Dermis microvascular lymphatic vessel endothelial cell (primary cell): Measurements from ENCODE around the gene CNOT8. TPM values are rescaled to one million over a fixed set of nuclear protein-coding genes. Genes with fewer than 3 reads are reported as not detected.
"Not testable (repeated sequence)": the region's sequence is repeated elsewhere in the genome, so short reads cannot be mapped to it uniquely, and the experiment has no call there.

ENCODE experiments used
- DNase-seq, 2 donors: peaks; one replicate each; pipeline versions ENCODE4 v3.0.0 to v3.0.0-alpha.2; 2010; ENCODE audit warnings: low read depth in 2 of 2
- total RNA-seq: library from RNA; depleted of rRNA; stranded (reverse); fragments of >200 nt; gene quantifications from 2 replicates; pipeline ENCODE4 v1.2.1, GENCODE V29; 2014

The CNOT8 gene
- 79.1 and 86.7 TPM in 2 replicates for total RNA-seq

DNA sequence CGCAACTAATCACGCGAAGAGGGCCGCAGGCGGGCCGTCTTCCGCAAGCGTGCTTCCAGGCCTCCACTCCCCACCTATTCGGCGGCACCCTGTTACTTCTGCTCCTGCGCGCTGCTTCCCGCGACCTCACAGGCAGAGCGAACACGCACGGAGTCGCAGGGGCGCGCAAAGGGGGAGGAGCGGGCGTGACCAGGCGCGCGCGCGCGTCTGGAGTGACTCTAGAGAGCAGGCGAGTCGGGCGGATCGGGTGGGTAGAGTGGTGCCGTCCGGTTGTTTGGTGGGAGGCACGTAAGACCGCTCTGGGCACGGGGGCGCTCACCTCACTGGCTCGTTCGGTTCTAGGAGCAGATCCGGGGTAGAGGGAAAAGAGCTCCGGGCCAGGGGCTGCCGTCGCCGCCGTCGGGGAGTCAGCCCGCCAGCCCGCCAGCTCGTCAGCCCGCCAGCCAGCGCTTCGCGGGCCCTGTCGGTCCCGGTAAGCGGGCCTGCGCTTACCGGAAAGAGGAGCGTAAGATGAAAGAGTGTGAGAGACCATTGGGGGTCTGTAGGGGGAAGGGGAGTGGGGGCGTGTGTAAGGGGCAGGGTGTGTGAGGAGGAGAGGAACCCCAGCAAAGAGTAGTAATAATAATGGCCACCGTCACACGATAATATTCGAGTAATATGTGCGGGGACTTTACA, at the start of gene CNOT8:
CNOT8 (plus strand) TSS at position 331 of the 675 bp plus-strand sequence. CDS start 4,652 bp downstream, outside the sequence.
- peak; percentile 97 to 99 for DNase-seq

DNA sequence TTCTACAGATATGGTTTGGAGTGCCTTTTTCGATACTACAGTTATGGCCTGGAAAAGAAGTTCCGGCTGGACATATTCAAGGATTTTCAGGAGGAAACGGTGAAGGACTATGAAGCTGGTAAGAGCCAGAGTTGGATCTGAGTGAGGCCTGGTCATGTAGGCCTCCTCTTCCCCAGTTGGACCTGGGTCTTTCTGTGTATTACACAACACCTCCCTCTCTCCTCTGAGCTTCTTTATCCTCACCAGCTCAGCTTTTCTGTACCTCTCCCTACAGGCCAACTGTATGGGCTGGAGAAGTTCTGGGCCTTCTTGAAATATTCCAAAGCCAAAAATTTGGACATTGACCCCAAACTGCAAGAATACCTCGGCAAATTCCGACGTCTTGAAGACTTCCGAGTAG, 47.2 kb upstream of the CNOT8 start:
- no peak for DNase-seq

DNA sequence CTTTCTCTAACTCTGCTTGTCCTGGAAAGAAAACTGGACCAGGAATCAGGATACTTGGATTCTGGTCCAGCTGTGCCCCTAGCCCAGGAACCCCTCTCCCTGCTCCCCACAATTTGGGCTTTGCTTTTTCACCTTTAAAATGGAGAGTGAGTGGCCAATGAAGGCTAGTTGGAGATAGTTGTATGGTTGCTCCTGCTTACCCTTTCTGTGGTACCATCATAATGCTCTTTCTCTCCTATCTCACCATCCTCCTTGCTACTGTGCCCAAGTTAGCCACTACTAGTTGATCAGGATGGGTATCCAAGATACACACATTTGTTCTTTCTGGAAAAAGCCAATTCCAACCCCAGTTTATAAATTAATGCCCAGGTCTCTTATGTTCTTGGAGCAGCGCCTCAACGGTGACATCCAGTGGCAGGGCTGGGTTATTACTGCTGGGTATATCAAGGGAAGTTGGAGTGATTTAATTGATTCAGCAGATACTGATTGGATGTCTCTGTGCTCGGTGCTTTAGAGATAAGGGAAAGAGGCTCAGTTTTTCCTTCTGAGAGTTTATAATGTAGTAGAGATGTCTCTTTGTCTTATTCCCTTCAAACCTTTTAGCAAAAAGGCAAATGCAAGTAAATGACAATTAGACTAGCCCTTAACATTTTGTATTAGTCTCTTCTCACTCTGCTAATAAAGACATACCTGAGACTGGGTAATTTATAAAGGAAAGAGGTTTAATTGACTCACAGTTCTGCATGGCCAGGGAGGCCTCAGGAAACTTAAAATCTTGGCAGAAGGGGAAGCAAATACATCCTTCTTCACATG, 46.6 kb upstream of the CNOT8 start:
- DNase-seq, result peak; percentile 72 to 81

DNA sequence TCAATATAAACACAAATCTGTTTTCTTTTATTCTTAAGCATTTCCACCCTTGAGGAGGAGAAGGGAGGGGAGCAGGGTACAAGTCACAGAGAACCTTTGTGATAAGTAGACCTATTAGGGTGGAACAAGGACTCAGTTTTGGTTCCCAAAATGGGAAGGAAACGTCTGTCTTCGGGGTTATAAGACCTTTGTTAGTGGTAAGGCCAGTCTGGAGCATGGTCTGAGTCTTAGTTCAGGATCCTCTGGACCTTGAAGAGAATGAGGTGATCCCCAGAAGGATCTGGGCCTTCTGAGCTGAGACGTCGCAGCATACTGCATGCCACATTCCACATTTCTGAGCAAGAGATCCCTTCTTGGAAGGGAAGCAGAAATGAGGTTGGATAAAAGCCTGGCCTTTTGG, 45.3 kb upstream of the CNOT8 start:
- no peak for DNase-seq

DNA sequence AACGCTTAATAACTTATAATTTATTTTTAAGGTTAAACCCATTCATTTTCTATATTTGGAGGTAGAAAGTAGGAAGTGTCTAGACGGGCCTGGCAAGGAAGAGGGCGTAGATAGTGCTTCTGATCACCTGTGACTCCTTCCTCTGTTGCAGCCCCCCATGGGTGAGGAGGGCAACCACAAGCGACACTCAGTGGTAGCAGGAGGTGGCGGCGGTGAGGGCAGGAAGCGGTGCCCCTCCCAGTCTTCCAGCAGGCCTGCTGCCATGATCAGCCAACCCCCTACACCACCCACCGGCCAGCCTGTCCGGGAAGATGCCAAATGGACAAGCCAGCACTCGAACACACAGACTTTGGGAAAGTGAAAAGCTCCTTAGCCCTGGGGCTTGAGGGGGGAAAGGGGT, 44.7 kb upstream of the CNOT8 start:
- DNase-seq, result no peak

DNA sequence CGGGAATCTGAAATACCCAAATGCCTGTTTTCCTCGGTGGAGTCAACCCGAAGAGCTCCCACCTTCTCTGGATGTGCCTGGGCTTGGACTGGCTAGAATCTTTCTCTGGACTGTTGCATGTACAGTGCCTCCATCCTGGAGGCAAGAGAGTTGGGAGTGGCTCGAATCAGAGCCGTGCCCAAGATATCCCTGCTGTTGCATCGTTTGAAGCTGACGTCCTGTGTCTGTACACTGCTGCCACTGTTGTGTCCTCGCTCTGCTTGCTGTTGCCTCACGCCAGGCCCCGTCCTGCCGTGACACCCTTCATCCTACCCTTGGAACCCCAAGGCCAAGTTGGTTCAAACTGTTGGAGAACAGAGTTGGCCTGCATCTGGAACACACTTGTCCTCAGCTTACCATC, 43.4 kb upstream of the CNOT8 start:
- DNase-seq, result no peak

DNA sequence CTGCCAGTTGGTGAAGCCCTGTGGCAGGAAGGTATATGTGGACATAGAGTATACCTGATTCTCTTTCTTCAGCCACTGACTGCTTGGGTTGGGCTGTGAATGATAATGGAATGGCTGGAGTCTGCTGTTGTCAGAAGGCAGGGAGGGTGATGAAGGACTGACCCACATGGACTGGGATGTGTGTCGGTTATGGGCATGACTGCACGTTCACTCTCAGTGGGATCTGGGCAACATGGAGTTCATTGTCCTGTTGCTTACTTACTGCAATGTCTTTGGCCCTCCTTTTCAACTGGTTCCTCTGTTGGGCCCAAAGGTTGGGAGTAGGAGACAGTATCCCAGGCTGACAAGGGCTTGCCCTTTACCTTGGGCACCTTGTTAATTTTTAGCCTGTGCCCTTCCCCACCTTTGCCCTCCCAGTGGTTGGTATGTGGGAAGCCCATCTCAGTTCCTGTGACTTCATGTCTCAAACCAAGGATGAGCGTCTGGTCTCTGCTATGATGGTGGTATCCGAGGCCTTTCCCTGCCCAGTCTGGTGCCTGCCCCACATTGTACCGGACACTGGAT, 42.7 kb upstream of the CNOT8 start:
- DNase-seq, result no peak

DNA sequence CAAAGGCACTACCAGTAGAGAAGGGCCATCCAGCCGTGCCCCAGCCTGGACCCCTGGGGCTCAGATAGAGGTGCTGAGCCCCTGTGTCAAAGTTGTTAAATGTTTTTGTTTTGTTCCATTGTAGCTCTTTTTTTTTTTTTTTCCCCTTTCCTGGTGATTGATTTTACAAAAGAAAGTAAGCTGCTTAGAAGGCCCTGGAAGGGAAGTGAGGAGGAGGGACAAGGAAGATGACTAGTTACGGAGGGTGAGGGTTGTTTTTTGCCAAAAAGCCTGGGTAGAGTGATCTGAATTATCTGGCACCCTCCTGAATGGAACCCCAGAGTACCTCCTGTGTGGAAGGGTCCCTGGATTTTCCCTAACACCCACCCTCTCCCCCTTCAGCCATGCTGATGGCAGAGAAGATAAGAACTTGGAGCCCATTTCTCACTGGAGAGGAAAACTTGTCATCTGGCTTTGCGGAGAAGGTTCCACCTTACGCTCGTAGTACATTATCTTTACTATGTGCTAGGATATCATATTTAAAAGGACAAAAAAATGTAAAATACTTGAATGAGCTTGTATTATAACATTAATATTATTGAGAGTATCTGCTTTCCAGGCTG, 41.4 kb upstream of the CNOT8 start:
- peak in 1 of 2 donors; percentile 21 for DNase-seq

DNA sequence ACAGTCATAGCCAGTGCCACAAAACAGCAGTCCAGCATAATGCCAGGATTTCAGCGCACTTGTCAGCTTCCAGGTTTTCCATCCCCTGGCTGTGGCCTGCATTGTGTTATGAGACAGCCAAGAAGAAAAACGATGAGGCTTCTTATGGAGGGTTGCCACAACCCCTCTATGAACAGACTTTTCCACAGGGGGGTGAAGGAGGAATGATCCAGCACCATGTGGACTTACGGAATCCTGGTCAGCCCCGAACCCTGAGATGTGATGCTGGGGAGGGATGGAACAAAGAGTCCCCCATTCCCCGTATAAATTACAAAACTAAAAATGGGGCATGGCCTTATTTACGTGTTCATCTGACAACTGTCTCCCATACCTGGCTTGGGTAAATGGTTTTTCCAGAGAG, 40.6 kb upstream of the CNOT8 start:
- no peak for DNase-seq

DNA sequence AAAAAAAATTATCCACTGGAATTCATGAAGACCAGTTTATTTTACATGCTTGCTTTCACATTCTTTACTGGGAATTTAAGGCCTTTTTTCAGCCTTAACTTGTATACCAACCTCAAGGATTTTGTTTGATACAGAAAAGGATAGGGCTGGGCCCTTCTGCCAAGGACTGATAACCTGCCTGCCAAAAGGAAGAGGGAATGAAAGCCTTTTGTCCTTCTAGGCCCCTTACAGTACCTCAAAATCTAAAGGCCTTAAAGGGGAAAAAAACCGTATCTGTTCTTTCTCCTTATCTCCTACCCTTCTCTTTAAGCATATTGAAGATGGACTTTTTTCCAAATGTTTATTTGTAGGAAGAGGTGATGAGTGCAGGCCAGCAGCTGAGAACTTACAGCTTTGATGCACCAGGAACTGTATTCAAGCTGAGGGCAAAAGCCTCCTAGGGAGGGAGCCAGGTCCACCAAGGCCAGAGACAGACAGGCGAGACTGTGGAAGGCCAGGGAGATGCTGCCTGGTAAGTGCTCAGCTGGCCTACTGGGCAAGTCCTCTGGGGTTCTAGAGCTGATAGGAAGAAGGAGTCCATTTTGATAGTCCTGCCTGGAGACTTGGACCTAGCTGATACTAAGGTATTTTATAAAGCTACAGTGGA, 39.8 kb upstream of the CNOT8 start:
- no peak for DNase-seq

DNA sequence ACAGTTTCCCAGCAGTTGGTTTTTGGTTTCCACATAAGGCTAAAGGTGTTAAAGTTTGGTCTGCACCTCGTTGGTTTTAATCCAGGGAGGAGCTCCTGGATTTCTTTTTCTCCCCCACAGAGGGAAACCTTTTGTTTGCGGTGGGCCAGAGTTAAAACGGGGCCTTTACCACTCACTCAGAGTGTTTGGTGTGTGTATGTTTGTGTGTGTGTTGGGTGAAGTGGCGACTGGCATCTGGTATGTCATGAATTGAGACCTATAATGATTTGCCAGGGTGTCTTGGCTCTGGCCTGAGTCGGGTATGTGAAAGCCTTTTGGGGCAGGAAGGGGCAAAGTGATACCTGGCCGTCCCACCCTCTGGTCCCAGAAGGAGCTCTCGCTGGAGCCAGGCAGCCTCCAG, 38.9 kb upstream of the CNOT8 start:
- DNase-seq, result no peak

DNA sequence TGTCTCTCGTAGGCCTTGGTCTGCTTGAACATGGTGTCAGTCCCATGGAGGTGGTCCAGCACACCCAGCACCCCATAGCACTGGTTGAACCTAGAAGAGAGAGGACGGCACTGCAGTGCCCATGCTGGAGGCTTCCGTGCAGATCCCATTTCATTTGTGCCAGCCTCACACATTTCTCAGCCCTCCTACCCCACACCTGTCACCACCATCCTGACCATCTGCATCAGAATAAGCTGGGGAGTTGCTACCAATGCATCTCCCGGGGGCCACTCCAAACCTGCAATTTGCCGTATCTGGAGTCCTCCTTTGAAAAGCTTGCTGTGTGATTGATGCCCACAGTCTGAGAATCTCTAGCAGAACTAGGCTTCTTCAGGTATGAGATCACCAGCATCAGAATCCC, 38.0 kb upstream of the CNOT8 start:
- DNase-seq, result no peak

DNA sequence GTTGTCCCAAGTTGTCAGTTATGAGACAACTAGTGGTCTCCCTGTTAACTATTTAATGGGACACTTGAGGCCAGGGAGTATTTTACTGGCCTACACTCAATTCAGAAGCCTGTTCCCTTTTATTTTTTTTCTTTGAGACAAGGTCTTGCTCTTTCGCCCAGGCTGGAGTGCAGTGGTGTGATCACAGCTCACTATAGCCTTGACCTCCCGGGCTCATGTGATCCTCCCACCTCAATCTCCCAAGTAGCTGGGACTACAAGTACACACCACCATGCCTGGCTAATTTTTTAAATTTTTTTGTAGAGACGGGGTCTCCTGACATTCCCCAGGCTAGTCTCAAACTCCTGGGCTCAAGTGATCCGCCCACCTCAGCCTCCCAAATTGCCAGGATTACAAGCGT, 35.5 kb upstream of the CNOT8 start:
- DNase-seq, result not testable (repeated sequence)

DNA sequence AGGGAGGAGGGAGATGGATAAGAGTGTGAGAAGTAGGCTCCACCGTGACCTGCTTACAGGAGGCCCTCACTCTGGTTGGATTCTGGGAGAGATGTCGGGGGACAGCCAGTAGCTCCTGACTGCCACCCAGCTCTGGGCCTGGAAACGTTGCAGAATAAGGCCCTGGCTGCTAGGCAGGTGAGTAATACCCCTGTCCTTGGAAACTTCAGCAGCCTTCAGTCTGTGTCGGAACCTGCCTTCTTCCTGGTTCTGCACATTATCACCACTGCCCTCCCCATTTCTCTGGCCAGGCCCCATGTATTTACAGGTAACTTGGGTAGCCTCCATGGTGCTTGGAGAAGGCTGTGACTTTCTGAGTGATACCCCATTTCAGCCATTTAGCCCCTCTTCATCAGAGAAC, 34.8 kb upstream of the CNOT8 start:
- no peak for DNase-seq

DNA sequence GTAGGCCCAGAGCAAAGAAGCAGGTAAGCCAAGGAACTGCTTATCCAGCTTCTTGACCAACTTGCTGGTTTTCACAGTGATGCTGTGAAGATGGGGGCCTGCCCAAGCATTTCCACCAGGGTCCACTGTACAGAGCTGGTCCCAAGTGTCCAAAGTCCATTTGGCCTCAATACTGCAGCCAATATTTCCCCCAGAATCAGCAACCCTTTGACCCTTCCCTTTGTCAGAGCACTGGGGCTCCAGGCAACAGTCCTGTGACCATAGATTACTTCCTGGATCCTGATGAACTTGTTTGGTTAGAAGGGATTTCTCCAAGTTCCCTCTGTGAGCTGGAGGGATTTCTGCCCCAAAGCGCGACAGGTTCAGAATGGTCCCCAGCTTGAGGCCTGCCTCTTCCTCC, 34.4 kb upstream of the CNOT8 start:
- no peak for DNase-seq

DNA sequence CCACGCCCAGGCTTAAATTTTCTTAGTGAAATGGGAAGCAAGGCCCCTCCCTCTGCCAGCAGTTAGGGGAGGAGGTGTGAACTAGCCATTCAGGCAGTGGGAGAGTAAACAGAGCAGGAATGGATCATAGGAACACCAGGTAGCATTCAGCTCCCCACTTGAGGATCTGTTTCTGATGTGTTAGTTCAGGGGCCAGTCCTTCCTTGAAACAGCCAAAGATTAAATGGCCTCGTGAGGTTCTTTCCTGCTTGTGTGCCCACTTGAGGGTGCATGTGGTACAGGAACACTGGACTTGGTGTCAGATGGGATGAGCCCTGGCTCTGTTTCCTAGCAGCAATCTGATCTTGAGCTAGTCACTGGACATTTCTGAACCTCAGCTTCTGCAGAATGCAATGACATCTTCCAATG, 29.2 kb upstream of the CNOT8 start:
- no peak for DNase-seq

DNA sequence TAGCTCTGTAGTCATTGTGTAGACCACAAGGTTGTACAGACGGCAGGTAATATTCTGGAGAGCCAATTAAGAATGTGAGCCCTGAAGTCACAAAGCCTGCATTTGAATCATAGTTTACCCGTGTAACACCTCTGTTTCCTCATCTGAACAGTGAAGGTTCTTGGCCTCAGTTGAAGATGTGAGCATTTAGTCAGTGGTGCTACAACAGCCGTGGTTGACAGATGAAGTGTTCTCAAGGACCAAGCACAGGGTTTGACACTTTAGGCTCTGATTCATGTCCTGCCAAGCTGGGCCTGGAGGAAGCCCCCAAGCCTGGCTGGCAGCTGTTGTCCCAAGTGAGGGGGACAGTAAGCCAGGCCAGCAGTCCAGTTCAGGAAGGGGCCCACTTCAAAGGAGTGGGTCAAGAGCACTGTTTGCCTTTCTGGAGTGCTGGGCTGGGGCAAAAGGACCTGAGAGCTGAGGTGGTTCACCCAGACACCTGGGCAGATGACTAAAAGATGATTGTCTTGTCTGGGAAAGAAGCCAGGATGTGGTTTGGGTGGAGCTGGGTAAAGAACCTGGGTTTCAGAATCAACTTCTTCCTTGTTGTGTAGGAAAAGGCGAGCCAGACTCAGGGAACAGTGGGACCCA, 28.7 kb upstream of the CNOT8 start:
- DNase-seq, result no peak

DNA sequence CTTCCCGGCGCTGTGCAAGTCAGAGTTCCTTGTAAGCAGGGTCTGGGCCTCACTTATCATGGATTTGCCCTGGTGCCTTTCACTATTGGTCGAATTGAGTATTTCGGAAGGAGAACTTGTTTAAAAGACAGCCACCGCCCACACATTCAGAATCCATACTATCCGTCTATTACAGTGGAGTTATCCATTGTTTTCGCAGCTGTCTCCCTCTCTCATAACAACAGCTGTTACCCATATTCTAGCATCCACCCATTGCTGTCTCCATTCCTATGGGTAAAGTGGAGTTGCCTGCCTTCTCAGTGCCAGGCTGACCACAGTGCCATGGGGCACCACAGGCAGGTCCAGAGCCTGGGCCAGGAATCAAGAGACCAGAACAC, 28.2 kb upstream of the CNOT8 start:
- DNase-seq, result no peak

DNA sequence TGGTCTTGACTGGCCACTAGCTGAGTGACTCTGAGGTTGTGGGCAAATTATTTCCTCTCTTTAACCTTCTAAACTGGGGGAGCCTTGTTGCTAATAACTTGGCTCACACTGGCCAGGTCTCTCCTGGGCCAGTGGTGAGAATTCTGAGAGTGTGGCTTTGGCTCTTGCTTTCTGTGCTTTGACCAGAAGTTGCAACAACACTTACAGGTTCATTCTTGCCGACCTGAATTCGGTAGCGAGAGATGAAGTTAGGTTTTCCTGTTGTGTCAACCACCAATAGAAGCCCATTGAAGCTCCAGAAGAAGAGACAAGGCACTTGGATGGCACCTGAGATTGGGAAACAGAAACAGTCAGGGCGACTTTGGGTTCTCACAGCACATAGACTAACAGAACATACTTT, 27.8 kb upstream of the CNOT8 start:
- DNase-seq, result no peak

DNA sequence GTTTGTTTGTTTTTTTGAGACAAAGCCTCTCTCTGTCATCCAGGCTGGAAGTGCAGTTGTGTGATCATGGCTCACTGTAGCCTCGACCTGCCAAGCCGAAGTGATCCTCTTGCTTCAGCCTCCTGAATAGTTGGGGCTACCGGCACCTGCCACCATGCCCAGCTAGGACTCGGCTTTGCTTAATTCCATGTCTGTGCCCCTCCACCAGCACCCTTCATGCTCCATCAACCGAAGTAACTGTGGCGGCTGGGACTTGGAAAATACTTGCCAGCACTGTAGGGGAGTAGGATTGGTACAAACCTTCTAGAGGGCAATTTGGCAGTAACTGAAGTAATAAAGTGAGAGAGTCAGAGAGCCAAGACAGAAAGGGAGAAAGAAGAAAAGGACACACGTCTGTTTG, 27.0 kb upstream of the CNOT8 start:
- no peak for DNase-seq

DNA sequence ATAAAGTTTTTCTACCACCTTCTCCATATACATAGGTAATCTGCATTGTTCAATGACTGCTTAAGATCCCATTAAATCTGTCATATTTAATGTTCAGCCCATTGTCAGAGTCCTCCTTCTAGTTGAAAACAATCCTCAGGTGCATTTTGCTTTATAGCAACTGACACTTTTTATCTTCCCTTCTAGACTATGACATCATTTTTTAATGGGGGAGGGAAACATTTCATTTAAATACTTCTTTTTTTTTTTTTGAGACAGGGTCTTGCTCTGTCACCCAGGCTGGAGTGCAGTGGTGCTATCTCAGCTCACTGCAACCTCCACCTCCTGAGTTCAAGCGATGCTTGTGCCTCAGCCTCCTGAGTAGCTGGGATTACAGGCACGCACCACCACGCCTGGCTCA, 25.6 kb upstream of the CNOT8 start:
- DNase-seq, result not testable (repeated sequence)
